Activated CD8-positive, alpha-beta memory T cell treated with anti-CD3 and anti-CD28 coated beads for 24 hours (primary cell): ENCODE data around the gene OR10J5.
"Not testable (repeated sequence)": the region's sequence is repeated elsewhere in the genome, so short reads cannot be mapped to it uniquely, and the experiment has no call there.

ENCODE experiments used
- DNase-seq: peaks from one replicate; pipeline ENCODE4 v3.0.0-alpha.2; 2020

The OR10J5 gene

GRCh38 chr1:159535907-159536306 is at the start of gene OR10J5:
Gene OR10J5, minus strand, starts transcription at chr1:159536007. Its CDS starts 0 bp downstream, at chr1:159536007.
- DNase-seq = no peak

DNA sequence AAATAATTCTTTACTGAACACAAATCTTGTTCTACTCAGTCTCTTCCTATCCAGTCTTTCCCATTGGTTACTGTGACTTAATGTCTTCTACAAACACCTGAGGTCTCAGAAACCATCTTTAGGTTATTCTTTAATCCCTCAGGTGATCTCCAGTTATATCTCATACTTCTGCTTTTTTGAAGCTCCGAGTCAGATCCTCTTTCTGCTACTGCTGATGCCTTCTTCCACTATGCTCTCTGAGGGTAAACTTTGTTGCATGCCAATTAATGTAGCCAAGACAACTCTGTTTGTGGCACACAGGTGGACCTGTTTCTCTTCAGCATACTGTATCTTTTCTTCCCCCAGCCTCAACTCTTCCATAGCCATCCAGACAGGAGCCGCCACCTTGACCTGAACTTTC is 48.7 kb upstream of the OR10J5 start:
- no peak for DNase-seq

DNA sequence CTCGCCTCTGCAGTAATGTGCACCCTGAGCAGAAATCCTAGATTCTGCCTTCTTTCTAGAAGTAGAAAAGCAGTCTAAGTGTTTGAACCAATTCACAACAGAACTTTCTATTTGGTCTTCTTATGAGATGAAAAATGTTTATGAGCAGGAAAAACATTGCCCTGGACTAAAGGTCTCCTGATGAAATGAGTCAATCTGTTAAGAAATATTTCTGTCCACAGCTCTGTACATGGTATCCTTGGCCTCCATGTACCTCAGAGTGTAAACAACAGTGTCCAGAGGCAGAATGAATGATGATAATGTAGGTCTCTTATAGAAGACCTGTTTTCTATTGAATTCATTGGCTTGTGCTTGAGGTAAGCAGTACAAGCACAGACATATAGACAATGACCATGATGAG is 45.6 kb upstream of the OR10J5 start:
- no peak for DNase-seq

DNA sequence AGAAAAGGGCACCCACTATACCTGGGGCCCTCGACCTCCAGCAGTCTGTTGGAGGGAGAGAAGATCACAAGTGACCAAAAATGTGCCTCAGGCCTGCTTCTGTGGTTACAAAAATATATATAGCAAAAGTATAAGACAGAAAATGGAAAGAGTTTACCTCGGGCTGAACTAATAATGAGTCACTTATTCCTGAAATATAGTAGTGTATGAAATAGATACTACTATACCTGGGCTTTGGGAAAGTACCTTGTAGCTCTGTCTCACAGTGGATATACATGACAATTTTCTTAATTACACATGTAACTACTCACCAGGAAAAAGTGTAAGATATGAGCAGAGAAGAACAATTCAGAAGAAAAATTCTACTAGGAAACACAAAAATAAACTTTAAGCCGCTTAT is 44.5 kb upstream of the OR10J5 start:
- no peak for DNase-seq

DNA sequence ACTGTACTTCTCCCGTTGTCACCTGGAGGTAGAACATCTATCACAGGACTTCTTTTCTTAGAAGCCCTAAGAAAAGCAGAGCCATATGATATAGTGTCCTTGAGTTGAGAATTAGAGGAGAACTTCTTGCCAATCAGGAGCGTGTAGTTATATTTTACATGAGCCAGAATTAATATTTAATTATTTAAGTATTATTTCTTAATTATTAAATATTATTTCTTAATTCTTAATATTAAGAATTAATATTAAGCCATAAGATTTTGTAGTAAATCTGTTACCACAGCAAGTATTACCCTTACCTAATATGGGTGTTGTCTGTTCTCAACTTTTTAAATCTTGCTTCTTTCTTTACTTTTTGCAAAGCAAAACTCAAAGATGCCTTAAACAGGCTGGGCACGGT is 41.6 kb upstream of the OR10J5 start:
- no peak for DNase-seq

DNA sequence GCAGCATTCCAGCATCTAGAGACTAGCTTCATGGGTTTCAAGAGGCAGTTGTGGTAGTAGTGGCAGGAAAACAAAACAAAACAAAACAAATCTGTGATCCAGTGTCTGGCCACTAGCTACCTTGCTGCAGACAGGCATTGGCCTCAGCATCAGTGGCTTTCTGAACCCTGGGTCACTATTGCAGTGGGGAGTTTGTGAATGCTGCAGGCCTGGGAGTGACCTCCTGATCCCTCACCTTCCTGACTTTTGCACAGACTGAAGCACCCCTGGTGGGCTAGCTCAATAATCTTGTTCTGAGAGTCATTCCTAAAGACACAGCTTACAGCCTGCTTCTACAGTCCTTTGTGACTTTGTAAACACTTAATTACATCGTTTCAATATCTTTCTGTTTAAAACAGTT is 26.9 kb upstream of the OR10J5 start:
- no peak for DNase-seq

DNA sequence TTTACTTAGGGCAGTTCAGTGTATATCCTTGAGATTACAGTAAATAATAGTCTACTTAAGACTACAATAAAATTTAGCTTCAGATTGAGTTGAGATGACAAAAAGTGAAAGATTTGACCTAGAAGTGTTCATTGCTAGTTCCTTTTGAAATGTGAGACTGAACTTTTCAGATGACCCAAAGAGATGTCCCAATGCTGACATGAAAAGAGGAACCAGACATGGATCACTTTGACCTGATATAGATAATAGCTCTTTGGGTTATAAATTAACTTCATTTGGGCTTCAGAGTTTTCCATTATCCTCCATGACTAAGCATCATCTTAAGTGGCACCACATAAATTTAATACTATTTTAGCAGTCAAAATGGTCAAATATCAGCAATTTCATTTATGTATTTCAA is 25.7 kb upstream of the OR10J5 start:
- DNase-seq = no peak

GRCh38 chr1:159560599-159560998 is 24.8 kb upstream of the OR10J5 start:
- no peak for DNase-seq

DNA sequence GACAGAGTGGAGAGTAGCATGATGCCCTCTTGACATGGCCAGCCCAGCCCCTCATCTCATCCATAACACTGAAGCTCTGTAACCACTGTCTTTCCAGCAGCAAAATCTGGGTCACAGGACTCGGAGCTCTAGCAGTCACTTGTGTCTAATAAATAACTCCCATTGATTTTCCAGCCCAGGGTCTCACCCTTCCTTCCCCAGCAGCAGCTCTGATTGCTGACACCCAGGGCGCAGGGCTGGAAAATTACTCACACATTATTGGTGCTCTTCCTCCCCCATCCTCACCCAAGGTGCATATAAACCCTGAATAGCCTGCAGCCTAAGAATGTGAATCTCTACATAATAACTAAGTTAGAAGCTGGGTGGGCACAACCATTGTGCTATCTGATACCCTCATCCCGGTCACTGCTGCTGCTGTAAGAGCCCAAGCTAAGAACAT is 21.1 kb upstream of the OR10J5 start:
- DNase-seq = no peak

GRCh38 chr1:159554696-159555095 is 18.9 kb upstream of the OR10J5 start:
- DNase-seq = no peak

DNA sequence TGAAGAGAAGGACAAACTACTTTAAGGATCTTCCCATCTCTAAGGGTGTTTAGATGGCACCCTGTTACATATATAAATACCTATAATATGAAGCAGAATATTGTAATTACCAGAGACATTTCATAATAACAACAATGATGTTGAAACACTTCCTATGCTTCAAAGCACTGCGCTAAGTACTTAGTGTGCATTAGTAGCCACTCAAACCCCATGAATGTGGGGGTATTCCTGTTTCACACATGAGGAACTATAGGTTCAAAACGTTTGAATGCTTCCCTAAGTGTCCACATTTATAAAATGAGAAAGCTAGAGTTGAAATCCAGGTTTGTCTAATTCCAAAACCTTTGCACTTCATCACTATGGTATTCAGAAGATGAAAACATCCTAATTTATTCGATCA is 18.5 kb upstream of the OR10J5 start:
- no peak for DNase-seq

GRCh38 chr1:159548126-159548525 is 12.3 kb upstream of the OR10J5 start:
- DNase-seq = no peak

DNA sequence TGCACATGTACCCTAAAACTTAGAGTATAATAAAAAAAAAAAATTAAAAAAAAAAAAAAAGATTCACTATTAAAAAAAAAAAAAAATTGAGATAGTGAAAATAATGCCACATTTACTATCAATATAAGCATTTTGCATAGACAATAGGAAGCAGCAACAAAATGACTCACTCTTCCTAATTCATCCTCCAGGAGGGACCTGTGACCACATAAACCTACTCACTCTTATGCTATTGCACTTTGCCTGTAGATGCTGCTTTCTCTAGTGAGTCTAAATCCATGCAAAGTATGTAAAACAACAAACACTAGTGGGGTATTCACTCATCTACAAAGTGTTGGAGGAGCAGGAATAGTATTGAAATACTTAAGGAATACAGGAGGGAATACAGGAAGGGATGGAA is 2.9 kb downstream of the OR10J5 start:
- no peak for DNase-seq

DNA sequence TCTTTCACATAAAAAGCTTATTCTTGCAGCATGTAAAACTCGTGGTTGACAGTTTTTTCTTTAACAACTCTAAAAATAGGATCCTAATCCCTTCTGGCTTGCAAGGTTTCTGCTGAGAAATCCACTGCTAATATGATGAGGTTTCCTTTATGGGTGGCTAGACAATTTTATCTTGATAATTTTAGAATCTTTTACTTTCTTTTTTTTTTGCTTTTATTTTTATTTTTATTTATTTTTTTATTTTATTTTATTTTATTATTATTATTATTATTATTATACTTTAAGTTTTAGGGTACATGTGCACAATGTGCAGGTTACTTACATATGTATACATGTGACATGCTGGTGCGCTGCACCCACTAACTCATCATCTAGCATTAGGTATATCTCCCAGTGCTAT is 11.0 kb downstream of the OR10J5 start:
- DNase-seq = not testable (repeated sequence)

DNA sequence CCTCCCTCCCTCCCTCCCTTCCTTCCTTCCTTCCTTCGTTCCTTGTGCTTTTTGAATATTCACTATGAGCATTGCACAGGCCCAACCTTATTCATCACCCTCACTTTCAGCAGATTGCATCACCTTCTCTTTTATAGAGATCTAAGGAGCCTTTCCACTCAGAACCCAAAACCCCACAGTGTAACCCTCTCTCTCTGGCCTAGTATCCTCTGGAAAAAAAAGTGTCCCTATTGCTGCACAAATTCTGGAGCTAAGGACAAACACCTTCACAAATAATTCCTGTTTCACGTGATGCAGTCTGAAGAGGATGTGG is 25.6 kb downstream of the OR10J5 start:
- no peak for DNase-seq

- no peak for DNase-seq
Observed at GRCh38 chr1:159509440-159510228, 26.2 kb downstream of the OR10J5 start.

DNA sequence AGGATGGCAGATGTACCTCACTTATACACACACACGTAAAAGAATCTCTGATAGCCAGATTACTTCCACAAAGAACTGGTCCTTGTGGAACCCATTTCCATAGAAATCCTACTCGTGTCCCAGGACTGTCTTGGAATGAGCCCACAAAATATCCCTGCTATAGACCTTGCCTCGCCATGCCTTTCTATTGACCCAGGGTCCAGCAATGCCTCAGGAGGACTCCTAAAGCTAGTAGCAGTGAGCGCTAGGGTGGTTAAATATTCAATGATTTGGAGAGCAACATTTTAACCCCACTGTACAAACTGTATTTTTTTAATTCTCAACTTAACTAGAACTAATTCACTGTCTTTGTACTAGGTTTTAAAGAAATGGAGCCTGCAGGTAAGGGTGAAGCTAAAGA is 26.9 kb downstream of the OR10J5 start:
- no peak for DNase-seq

DNA sequence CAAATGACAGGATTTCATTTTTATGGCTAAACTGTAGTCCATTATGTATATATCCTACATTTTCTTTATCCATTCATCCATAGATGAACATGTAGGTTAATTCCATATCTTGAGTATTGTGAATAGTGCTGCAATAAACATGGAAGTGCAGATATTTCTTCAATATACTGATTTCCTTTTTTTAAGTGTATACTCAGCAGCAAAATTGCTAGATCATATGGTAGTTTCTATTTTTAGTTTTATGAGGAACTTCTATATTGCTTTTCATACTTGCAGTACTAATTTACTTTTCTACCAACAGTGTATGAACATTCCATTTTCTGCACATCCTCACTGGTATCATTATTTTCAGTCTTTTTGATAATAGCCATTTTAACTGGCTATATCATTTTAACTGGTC is 30.1 kb downstream of the OR10J5 start:
- DNase-seq = no peak

DNA sequence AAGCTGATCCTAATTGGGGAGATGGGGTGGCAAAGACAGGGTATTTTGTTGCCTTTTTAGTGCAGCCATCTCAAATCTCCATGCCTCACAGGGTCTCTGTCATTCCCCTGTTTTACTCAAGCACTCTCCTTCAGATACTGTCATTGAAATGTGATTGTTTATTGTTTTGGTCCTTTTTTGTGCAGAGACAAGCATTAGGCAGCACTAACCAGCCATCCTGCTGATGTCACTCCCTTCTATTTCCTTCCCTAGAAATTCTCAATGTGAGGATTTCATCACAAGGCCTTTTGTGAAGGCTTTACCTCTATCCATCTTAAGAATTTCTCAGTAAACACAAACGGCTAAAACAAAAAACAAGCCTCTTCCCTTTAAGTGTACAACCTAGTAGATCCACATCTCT is 34.7 kb downstream of the OR10J5 start:
- DNase-seq = no peak

GRCh38 chr1:159494513-159495210 is 41.1 kb downstream of the OR10J5 start:
- DNase-seq = not testable (repeated sequence)

- DNase-seq = no peak
Observed at GRCh38 chr1:159493354-159493753, 42.5 kb downstream of the OR10J5 start.

DNA sequence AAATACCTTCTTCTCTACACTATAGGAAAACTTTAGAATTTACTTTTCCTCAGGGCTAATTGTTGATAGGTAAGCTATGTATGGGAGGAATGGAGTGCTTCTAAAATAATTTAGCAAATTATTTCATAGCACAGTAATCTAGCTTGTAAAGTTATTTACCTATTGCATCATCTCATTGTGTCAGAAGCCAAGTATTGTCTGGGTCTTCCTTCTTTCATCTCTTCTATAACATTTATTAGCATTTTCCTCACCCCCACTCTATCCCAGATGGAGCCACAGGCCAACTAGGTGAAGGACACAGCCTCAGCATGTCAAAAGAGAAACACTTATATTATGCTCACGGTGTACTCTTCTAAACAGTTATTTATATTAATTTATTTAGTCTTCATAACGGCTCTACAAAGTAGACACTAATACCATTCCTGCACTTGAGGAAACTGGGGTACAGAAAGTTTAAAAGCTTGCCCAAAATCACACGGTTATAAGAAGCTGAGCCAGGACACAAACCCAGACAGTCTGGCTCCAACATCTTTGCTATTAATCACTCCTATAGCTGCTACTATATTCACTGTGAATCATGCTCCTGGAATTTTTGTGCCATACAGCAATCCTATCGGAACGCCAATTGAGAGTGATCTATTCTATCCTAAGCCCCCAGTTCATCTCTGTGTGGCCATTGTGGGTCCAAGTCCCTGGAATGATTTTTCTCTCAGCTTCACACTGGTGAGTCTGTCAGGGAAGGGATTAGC is 43.1 kb downstream of the OR10J5 start:
- no peak for DNase-seq
